Caco-2 (cell line): ENCODE results near the gene USP16. TPM values are rescaled to one million over a fixed set of nuclear protein-coding genes. Genes with fewer than 3 reads are reported as not detected.
A peak's percentile ranks its signal among the peaks of the same experiment; 100 is the strongest.

Experiments
- BruUV-seq: library from RNA; stranded (reverse); fragments of 400-500 nt; replicated peaks from 2 replicates; lab custom pipeline; 2021; lab: Mats Ljungman, UMichigan
- CTCF ChIA-PET: fragments of 300-600 bp; sonication (Branson Sonifier 250); formaldehyde crosslinking; loops from one replicate; lab custom pipeline; 2022; ENCODE audit warnings: antibody characterized with exemption; lab: Charles Lee
- POLR2A ChIA-PET: fragments of 300-600 bp; sonication (Branson Sonifier 250); formaldehyde crosslinking; loops from one replicate; lab custom pipeline; 2022; ENCODE audit warnings: antibody characterized with exemption; lab: Charles Lee
- DNase-seq, 2 experiments: peaks; one replicate each; pipeline versions ENCODE4 v3.0.0 to v3.0.0-alpha.2; 2020 to 2022
- H3K27me3 ChIP-seq: replicated peaks from 2 replicates; pipeline ENCODE4 v1.6.0; 2011; ENCODE audit warnings: low read length; ENCODE audit not compliant: control insufficient read depth, insufficient read depth
- H3K36me3 ChIP-seq: 2 replicates; pipeline ENCODE4 v1.5.1; 2011; ENCODE audit warnings: low read length; ENCODE audit not compliant: control insufficient read depth, insufficient read depth
- H3K4me1 ChIP-seq: fragments of 250-450 bp; sonication (Bioruptor Pico); 2 replicates; pipeline ENCODE4 v1.5.1; 2020; ENCODE audit warnings: mild to moderate bottlenecking
- H3K4me3 ChIP-seq: 2 replicates; pipeline ENCODE4 v1.5.1; 2011; ENCODE audit warnings: low read depth, mild to moderate bottlenecking, control low read depth, low read length
- H3K9me3 ChIP-seq: fragments of 250-450 bp; sonication (Bioruptor Pico); 2 replicates; pipeline ENCODE4 v1.5.1; 2020; ENCODE audit warnings: mild to moderate bottlenecking, moderate library complexity
- H3K27ac Mint-ChIP-seq: one replicate; pipeline ENCODE4 v1.8.0; 2022; ENCODE audit warnings: mixed read lengths; ENCODE audit not compliant: unreplicated experiment
- H3K27me3 Mint-ChIP-seq: one replicate; pipeline ENCODE4 v1.8.0; 2022; ENCODE audit warnings: mixed read lengths; ENCODE audit not compliant: insufficient read depth, unreplicated experiment
- H3K36me3 Mint-ChIP-seq: one replicate; pipeline ENCODE4 v1.8.0; 2022; ENCODE audit warnings: mild to moderate bottlenecking, mixed read lengths; ENCODE audit not compliant: insufficient read depth, unreplicated experiment
- H3K4me1 Mint-ChIP-seq: one replicate; pipeline ENCODE4 v1.8.0; 2022; ENCODE audit warnings: low read depth, mixed read lengths; ENCODE audit not compliant: unreplicated experiment
- H3K4me3 Mint-ChIP-seq: one replicate; pipeline ENCODE4 v1.8.0; 2022; ENCODE audit warnings: mild to moderate bottlenecking, moderate library complexity, mixed read lengths; ENCODE audit not compliant: unreplicated experiment
- H3K9me3 Mint-ChIP-seq: one replicate; pipeline ENCODE4 v1.8.0; 2022; ENCODE audit warnings: mixed read lengths; ENCODE audit not compliant: unreplicated experiment
- intact Hi-C: fragments of 100-400 bp; cut with micrococcal nuclease; formaldehyde crosslinking; loops from one replicate; pipeline ENCODE4 v1.10.0; 2022; ENCODE audit not compliant: unreplicated experiment
- total RNA-seq: library from RNA; stranded (reverse); gene quantifications from 2 replicates; pipeline ENCODE4 v1.2.3, GENCODE V29; 2022
- TF ChIP-seq, protein P1 (sequence below), 2 experiments: fragments of 200-600 bp in 1 of 2; IDR thresholded peaks; 1 replicate in 1 of 2; 2 replicates in 1 of 2; pipeline versions ENCODE4 v1.5.1 to v1.8.0; 2011 to 2022; ENCODE audit warnings: antibody characterized with exemption in 1 of 2, control low read depth in 1 of 2, inconsistent platforms in 1 of 2, low read depth in 1 of 2, low read length in 1 of 2, mild to moderate bottlenecking in 1 of 2, moderate library complexity in 1 of 2; ENCODE audit not compliant: insufficient read depth in 1 of 2, severe bottlenecking in 1 of 2, unreplicated experiment in 1 of 2

Gene USP16
- total RNA-seq, 1 experiment from 2014 or later, result 24.2 TPM

DNA sequence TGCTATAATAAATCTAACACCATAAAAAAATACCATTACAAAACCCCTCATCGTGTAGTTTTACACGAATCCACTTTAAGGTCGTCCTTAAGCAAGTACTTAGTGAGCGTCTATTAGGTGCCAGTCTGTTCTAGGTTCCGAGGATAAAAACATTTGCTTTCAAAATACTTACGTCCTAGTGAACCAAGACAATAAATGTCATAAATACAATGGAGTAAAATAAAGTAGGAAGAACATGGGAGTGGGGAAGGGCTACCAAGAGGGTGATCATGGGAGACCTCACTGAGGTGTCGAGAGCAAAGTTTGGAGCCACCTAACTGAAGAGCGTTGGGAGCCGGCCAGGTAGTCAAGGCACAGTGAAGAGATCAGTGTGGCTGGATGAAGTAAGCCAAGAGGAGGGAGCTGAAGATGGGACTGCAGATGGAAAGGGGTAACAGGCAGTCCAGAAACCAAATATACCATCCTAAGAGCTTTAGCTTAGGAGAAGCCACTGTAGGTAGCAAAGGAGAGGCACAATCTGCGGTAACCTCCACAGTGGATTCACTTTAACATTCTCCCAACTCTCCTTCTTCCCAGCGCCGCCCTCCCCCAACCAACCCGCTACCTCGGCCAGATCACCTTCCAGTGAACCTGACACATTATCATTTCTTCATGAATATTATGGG is 32.5 kb upstream of the USP16 start:
- intact Hi-C loops, result loop anchor here (1.0 kb wide), 1 partner anchor 10 kb away; no protein-coding TSS in a partner anchor
- Mint-ChIP-seq H3K36me3 (peaks cover 8% of the 10 kb centered on the region), H3K4me1 (no peaks in the 10 kb centered on the region), H3K9me3 (no peaks in the 10 kb centered on the region), H3K27ac (peak overlapping the region; percentile 86), H3K27me3 (no peaks in the 10 kb centered on the region), H3K4me3 (peak overlapping the region; percentile 82)
- no peaks in the 10 kb centered on the region for H3K27me3 ChIP-seq
- peak overlapping the region; percentile 90 for H3K4me3 ChIP-seq
- TF ChIP-seq, protein P1, sequence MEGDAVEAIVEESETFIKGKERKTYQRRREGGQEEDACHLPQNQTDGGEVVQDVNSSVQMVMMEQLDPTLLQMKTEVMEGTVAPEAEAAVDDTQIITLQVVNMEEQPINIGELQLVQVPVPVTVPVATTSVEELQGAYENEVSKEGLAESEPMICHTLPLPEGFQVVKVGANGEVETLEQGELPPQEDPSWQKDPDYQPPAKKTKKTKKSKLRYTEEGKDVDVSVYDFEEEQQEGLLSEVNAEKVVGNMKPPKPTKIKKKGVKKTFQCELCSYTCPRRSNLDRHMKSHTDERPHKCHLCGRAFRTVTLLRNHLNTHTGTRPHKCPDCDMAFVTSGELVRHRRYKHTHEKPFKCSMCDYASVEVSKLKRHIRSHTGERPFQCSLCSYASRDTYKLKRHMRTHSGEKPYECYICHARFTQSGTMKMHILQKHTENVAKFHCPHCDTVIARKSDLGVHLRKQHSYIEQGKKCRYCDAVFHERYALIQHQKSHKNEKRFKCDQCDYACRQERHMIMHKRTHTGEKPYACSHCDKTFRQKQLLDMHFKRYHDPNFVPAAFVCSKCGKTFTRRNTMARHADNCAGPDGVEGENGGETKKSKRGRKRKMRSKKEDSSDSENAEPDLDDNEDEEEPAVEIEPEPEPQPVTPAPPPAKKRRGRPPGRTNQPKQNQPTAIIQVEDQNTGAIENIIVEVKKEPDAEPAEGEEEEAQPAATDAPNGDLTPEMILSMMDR (IDR thresholded peaks at IDR 0.05; ENCODE audit: insufficient read depth in 1 of 2, low read depth in 1 of 2, low read length in 1 of 2, severe bottlenecking in 1 of 2, unreplicated experiment in 1 of 2), result no peak
- POLR2A ChIA-PET, result interaction anchor here (0.5 to 1.6 kb wide), 5 partner anchors 11 to 33 kb away, joined by 6 to 57 read pairs (median 8); partner anchors contain the start of genes RWDD2B and USP16
- CTCF ChIA-PET, result interaction anchor here (1.0 kb wide), 1 partner anchor 11 kb away, joined by 6 read pairs; no protein-coding TSS in a partner anchor
- no peaks in the 10 kb centered on the region for H3K4me1 ChIP-seq
- H3K36me3 ChIP-seq, result no peaks in the 10 kb centered on the region
- H3K9me3 ChIP-seq, result no peaks in the 10 kb centered on the region
- BruUV-seq, result no TSS peak
- DNase-seq, result peak in 1 of 2 experiments; percentile 13

DNA sequence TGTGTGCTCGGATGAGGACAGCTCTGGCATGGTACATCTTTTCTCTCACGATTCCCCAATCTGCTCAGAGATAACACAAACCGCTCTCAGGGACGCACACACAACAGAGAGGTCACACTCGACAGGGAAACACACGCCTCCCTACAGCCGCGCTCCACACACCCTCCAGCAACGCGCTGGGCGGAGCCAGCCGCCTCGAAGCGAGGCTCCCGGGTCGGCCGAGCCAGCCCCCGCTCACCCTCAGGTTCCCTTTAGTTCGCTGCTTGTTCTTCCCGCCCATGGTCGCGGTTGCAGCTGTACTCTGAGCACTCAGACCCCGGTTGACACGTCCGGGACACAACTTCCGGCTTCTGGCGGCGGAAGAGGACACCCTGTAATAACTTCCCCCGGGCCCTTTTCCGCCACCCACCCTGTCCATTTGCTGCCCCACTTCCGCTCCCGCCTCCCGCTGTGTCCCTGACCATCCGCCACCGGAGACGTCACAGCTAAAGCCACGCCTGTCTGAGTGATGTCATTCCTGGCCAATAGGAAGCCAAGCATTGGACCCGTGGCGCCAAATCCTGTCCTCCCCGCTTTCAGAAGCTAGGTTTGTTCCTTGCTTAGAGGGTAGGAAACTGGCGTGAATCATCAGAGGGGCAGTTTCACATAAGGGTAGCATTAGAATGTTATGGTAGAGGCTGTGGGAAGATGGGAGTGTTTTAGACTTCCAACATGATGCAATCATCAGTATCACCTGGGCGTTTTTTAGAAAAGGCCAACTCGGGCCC is 31.8 kb upstream of the USP16 start, which contains the start of gene LTN1:
LTN1 (minus strand) TSS at position 352 of the 767 bp plus-strand sequence; CDS start at position 280, 72 bp downstream.
- peak; percentile 98 to 99 for DNase-seq
- Histone ChIP-seq H3K36me3 (no peaks in the 10 kb centered on the region), H3K4me3 (peak within 1 kb of the TSS; percentile 90), H3K4me1 (no peaks in the 10 kb centered on the region), H3K27me3 (no peaks in the 10 kb centered on the region), H3K9me3 (no peaks in the 10 kb centered on the region)
- Mint-ChIP-seq H3K36me3 (peaks cover 8% of the 10 kb centered on the region), H3K27ac (peak within 1 kb of the TSS; percentile 86), H3K27me3 (no peaks in the 10 kb centered on the region), H3K4me3 (peak within 1 kb of the TSS; percentile 82), H3K9me3 (no peaks in the 10 kb centered on the region), H3K4me1 (no peaks in the 10 kb centered on the region)
- intact Hi-C loops, result loop anchor here (1.0 kb wide), 2 partner anchors 10 to 32 kb away; partner anchors contain the start of gene USP16
- TF ChIP-seq, protein P1 (IDR thresholded peaks at IDR 0.05; ENCODE audit: insufficient read depth in 1 of 2, low read depth in 1 of 2, low read length in 1 of 2, severe bottlenecking in 1 of 2, unreplicated experiment in 1 of 2), result no peak
- ChIA-PET CTCF (interaction anchor here (1.0 kb wide), 1 partner anchor 10 kb away, joined by 6 read pairs; no protein-coding TSS in a partner anchor), POLR2A (interaction anchor here (0.5 to 1.6 kb wide), 5 partner anchors 10 to 32 kb away, joined by 6 to 57 read pairs (median 8); partner anchors contain the start of genes RWDD2B and USP16)
- BruUV-seq, result no TSS peak

DNA sequence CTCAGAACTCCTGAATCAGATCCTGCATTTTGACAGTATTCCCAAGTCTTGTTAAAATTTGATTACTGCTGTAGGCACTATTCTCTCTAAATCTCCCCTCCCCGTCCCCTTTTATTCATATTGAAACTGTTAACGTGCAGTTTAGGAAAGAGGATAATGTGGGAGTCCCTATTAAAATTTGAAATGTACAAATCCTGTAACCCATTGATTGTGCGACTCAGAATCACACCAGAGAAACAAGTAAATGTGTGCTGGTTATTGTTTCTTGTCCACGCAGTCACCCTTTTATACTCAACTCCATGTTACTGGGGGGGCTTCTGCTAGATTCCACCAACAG is 31.2 kb upstream of the USP16 start:
- no peaks in the 10 kb centered on the region for H3K27me3 ChIP-seq
- peak overlapping the region; percentile 37 for H3K4me3 ChIP-seq
- Mint-ChIP-seq H3K27ac (peak overlapping the region; percentile 86), H3K4me3 (peak overlapping the region; percentile 82), H3K4me1 (no peaks in the 10 kb centered on the region), H3K27me3 (no peaks in the 10 kb centered on the region), H3K36me3 (peaks cover 8% of the 10 kb centered on the region), H3K9me3 (no peaks in the 10 kb centered on the region)
- H3K4me1 ChIP-seq, result no peaks in the 10 kb centered on the region
- no peaks in the 10 kb centered on the region for H3K36me3 ChIP-seq
- DNase-seq, result no peak
- TF ChIP-seq, protein P1 (IDR thresholded peaks at IDR 0.05; ENCODE audit: insufficient read depth in 1 of 2, low read depth in 1 of 2, low read length in 1 of 2, severe bottlenecking in 1 of 2, unreplicated experiment in 1 of 2), result no peak
- intact Hi-C loops, result loop anchor here (1.0 kb wide), 1 partner anchor 31 kb away; the partner anchor contains the start of gene USP16
- CTCF ChIA-PET, result interaction anchor here (0.6 to 1.0 kb wide), 2 partner anchors 10 to 31 kb away, joined by 3 to 6 read pairs; partner anchors contain the start of gene USP16
- TSS peak; percentile 99 for BruUV-seq
- POLR2A ChIA-PET, result interaction anchor here (1.2 to 1.6 kb wide), 4 partner anchors 9 to 32 kb away, joined by 6 to 57 read pairs (median 8); partner anchors contain the start of genes RWDD2B and USP16
- H3K9me3 ChIP-seq, result no peaks in the 10 kb centered on the region
